Ovary (tissue), 3 donors: ENCODE results near the gene CEP112.

Source experiments
- POLR2A ChIP-seq: fragments of 450-650 bp; IDR thresholded peaks from one replicate; pipeline ENCODE4 v1.6.1; 2017; ENCODE audit warnings: antibody characterized with exemption, mild to moderate bottlenecking, moderate library complexity
- TF ChIP-seq, protein P1 (sequence below), 3 donors: fragments of 450-650 bp in 2 of 3; fragments of 200-600 bp in 1 of 3; IDR thresholded peaks; one replicate each; pipeline versions ENCODE4 v1.5.1 to v1.8.0; 2016 to 2022; ENCODE audit warnings: antibody characterized with exemption in 3 of 3, mild to moderate bottlenecking in 1 of 3
- donor health status: DM: no; HTN: no; CAD: no.

- no peak for TF ChIP-seq POLR2A
- TF ChIP-seq, protein P1, sequence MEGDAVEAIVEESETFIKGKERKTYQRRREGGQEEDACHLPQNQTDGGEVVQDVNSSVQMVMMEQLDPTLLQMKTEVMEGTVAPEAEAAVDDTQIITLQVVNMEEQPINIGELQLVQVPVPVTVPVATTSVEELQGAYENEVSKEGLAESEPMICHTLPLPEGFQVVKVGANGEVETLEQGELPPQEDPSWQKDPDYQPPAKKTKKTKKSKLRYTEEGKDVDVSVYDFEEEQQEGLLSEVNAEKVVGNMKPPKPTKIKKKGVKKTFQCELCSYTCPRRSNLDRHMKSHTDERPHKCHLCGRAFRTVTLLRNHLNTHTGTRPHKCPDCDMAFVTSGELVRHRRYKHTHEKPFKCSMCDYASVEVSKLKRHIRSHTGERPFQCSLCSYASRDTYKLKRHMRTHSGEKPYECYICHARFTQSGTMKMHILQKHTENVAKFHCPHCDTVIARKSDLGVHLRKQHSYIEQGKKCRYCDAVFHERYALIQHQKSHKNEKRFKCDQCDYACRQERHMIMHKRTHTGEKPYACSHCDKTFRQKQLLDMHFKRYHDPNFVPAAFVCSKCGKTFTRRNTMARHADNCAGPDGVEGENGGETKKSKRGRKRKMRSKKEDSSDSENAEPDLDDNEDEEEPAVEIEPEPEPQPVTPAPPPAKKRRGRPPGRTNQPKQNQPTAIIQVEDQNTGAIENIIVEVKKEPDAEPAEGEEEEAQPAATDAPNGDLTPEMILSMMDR (IDR thresholded peaks at IDR 0.05) = no peak
These were observed 326.1 kb downstream of the CEP112 start for GRCh38 chr17:65865715-65866425.
